GM18861 (cell line): ENCODE results near the gene NF2.

Experiments used
- ATAC-seq: cut with Tn5 transposase; IDR thresholded peaks from one replicate; pipeline ENCODE4 v1.9.1; 2021; ENCODE audit not compliant: unreplicated experiment

NF2 gene

DNA sequence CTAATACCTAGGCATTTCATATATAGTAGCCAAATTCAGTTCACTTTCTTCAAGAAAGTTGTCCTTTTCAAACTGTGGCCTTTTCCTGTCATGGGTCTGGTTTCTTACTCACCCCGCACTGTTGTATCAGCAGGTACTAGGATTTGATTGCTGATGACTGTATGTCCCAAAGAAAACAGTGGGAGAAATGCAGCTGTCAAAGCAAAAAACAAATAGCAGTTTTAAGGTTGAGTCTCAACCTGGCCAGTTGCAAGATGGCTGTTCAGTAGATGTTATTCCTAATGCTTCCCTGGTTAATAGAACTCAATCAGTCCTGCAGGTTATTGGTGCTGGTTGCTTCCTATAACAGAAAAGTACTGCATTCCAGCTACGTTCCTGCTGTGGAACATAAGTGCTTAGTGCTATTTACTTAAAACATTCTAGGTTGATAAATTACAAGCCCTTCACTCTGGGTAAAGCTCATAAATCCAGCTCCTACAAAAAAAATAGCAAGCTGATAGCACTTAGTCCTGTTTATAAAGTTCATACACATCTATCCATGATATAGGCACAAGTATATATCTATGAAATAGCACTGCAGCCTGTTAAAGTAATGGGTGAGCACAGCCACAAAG, 26.6 kb downstream of the NF2 start:
- no peak for ATAC-seq

DNA sequence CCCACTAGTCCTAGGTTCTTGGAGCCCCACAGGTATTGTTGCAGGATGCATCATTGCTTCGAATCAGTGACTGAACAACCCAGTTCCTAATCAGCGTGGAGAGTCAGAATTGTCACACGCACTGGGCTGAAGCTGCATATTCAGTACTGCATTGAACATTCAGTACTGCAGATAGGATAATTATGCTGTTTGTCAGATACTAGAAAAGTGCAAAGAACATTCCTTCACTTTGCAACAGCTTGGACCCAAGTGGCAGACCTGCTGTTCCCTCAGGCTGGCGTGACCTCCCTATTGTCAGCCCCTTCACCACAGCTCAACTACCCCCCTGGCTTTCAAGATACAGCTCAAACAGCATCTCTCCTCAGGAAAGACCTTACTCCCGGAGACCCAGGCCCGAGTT, 27.6 kb downstream of the NF2 start:
- ATAC-seq: no peak

DNA sequence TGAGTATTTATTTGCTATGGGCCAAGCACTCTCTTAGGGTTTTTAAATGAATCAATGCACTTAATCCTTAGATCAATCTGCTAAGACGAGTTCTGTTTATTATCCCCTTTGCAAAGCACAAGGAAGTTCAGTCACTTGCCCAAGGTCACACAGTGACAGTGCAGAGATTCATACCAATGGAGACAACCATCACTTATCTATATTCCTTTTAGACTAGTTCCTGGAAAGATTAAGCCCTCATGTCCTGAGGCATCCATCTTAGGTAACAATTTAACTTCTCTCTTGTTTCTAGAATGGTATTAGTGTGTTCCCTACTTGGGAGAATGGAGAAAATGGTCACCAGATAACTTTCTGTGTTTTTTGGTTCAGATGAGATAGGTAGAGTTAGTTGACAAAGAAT, 28.3 kb downstream of the NF2 start:
- ATAC-seq: no peak

DNA sequence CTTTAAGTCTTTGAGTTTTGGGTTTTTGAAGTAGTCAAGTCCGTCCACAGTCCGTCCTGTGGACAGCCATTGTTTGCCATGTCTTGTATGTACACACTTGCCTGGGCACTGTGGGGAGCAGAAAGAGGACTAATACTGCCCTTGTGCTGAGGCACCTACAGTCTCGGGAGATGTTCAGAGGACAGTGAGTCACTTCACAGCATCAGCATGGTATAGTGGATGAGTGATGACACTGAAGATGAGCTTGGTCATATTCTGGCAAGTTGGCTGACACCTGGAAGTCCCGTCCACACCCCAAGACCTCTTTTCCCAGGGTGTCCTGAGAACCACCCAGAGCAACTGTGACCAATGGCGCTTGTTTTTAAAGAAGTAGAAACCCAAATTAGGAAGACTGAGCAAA, 29.2 kb downstream of the NF2 start:
- ATAC-seq: no peak

DNA sequence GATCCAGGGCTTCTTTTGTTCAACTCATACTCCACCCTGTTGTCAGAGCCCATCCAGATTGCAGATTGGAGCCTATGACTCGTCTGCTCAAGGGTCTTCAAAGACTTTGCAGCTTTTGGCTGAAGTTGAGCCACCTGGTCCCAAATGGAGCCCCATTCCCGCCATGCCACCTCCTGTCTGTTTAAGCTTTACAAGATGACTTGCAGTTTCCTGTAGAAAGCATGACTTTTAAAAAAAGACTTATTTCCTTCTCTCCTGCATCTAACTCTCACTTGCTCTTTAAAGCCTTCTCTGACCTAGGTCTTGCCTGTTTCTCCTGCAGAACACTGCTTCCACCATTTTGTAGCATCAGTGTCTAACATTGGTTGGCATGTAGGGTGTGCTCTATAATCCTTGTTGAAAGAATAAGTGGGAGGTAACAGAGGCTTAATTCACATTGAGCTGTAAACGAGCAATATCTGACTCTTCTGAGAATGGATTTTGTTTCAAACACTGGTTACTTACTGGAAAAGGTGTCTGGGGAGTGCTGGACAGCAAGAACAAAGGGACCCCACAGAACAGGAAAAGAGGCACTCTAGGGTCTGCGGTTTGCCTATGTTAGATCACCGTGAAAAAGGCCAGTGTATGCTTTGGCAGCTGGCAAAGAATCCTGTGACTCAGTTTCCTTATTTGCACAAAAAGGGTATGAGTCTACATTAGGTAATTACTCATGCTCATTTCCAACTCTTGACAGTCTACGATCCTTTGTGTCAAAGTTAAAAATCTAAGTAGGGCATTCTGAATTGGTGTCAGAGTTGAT, 30.3 kb downstream of the NF2 start:
- ATAC-seq: no peak

DNA sequence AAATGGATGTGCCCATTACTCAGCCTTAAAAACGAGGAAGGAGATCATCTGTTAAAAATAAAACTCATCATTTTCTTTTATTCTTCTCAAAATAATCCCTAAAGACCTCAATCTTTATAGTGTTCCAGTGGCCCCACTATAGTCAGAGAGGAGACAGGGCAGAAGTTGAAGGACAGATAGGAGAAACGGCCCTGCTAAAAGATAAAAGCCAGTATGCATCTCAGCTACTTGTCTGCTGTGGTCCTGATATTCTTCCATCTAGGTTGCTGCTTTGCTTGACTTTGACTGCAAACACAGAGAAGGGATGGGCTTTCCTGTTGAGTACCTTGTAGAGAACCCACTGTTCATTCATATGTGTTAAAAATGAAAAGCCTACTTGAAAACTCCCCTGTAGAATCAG, 31.4 kb downstream of the NF2 start:
- ATAC-seq: no peak

DNA sequence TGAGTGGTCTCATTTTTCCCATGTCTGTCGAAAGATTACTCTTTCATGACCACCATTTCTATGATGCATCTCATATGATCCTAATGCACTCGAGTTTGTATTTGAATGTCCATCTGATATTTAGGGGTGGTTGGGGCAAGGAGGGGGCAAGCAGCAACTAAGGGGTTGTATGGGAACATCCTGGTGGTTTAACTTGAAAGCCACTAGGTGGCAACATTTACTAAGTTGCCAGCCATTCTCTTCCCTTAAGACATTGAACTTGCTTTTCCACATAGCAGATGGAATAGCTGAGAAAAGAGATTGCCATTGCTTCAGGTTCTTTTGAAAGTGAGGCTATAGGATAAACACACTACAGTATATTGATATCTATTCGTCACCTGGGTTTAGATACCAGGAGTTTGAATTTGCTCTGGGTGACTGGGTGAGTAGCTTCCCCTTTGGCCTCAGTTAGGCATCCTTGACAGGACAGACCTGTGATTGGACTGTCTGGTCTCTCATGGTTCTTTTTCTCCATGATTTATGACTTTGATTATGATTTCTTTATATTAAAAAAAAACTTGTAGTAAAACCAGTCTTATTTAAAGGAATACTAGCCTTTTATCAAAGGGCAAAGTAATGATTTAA, 32.4 kb downstream of the NF2 start:
- ATAC-seq: no peak

DNA sequence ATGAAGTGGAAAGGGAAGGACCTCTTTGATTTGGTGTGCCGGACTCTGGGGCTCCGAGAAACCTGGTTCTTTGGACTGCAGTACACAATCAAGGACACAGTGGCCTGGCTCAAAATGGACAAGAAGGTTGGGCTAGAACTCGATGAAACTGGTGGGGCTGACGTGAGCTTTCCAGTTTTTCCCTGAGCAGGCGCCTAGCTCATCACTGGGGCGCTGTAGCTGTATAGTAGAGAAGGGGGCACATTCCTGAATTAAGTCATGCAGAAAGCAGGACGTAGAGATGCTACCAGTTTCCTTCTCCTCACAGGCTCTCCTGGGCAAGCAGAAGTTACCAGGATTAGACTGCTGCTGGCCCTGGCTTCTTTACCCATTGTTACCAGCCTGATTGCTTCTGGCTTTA, 33.3 kb downstream of the NF2 start:
- ATAC-seq: no peak

DNA sequence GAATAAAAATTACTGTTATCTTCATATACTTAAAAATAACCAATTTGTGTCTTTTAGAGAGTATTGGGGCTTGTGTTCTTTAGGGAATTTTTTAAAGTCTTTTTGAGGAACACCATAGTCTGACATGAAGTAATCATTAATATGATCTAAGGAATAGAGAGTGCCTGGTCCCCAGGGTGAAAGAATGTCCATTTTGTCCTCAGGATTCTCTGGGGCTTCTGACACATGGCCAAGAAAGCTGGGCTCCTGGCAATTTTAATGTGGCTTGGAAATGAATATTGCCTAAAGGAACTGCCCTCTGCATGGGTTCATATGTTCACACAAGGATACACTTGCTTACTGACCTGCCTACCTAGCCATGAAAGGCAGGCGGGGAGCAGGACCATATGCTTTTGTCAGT, 33.7 kb downstream of the NF2 start:
- ATAC-seq: no peak

DNA sequence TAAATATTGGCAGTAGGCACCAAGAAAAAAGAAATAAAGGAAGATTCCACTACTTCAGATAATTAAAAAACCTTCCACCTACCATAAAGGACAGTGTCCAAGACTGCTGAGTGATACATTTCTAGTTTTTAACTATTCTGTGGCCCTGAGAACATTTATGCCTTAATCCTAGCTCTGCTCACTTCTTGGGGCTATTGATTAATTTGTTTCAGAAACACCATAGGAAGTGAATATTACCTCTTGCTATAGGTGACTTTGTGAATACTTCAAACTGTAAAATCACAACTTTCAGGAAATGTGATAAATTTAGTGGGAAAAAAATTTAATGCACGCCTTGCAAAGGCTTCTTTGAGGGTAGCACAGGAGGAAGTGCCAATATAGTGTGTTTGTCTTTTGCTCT, 35.2 kb downstream of the NF2 start:
- ATAC-seq: no peak

DNA sequence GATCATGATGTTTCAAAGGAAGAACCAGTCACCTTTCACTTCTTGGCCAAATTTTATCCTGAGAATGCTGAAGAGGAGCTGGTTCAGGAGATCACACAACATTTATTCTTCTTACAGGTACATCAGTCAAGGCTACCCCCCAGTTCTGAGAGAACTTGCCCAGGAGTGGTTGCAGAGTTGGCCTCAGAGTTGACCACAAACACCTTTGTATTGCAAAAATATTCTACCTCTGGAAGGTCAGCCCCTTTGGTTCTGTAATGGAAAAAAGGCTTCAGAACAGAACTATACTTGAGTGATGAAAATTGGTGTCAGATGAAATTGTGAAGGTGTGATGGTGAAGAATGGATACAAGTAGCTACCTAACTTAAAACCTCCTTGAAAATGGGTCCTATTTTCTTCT, 35.7 kb downstream of the NF2 start:
- ATAC-seq: no peak

DNA sequence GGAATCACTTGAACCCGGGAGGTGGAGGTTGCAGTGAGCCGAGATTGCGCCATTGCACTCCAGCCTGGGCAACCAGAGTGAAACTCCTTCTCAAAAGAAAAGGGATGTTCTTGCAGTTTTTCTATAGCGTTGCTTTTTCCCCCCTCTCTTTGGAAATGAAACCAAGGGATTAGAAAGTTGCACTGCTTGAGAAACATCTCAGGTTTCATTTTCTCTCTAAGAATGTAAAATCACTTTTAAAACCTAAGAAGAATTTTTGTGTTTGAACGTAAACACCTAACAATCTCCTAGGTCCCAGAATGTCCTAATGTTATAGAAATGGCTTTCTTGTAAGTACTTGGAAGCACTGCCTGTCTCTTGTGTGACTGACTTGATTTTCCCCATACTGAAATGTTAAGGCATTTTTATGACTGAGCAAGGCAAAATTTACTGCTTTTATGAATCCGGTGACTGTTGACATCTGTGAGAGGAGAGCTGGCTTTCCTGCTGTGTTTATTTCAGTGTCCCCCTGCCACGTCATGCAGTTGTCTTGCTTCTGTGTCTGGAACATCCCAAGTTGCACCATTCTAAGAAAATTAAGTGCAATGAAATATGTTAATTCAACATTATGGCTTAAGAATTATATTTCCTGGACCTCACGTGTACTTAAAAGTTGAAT, 37.7 kb downstream of the NF2 start:
- ATAC-seq: no peak

DNA sequence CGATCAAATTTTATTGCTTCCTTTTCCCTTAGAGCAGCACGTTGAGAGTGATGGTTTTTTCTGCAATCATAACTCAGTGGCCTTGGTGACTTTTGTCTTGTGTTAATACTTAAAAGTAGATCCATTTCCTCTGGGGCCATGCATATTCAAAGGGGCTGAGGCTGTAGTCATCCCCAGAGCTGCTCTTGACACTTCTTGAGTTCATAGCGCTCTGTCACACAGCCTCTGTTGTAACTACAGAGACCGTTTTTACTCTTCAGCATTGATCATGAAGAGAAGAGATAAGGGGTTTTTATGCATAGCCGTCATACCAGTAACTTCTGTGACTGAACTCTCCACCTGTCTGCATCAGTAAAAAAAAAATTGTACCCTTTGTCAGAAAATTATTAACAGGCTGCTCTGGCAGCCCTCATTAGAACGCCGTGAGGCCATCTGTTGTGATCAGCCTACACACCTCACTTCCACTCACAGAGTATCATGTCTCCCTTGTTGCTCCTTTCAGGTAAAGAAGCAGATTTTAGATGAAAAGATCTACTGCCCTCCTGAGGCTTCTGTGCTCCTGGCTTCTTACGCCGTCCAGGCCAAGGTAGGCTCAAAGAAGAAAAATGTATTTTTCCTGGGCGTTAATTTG, 38.4 kb downstream of the NF2 start:
- ATAC-seq: no peak

DNA sequence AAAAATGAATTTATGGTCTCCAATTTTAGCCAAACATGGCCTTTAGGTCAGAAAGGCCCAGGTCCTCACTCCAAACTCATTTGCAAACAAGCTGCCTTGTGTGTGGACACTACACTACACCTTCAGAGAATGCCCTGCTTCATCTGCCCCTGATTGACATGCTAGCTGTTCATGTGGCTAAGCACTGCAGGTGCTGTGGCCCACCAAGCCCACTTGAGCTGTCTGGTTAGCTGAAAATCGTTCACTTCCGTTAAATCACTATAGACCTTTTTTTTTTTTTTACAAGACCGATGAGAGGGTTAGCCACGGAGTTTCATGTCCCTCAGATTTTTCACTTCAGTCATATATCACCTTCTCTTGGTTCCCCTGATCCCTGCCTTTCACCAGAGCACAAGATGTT, 39.3 kb downstream of the NF2 start:
- no peak for ATAC-seq

DNA sequence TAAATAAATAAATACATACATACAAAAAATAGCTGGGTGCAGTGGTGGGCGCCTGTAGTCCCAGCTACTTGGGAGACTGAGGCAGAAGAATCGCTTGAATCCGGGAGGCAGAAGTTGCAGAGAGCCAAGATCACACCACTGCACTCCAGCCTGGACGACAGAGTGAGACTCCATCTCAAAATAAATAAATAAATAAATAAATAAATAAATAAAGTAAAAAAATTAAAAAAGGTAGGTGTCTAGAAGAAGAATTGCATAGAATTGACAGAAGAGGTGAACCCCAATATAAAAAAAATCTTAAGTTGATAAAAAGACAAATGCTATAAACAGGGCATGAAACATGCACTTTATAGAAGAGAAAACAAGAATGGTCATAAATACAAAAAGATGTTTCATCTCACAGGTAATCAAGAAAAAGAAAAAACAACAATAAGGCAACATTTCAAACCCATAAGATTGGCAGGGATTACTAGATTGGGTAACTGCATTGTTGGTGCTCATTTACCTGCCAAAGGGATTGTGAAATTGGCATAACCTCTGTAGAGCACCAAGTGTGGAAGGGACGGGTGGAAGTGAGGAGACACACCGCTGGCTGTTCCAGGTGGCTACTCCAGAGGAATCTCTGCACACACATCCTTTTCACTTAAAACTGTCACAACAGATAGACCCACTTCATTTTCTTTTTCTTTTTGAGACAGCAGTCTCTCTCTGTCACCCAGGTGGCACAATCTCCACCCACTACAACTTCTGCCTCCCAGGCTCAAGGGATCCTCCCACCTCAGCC, 44.7 kb downstream of the NF2 start:
- no peak for ATAC-seq

DNA sequence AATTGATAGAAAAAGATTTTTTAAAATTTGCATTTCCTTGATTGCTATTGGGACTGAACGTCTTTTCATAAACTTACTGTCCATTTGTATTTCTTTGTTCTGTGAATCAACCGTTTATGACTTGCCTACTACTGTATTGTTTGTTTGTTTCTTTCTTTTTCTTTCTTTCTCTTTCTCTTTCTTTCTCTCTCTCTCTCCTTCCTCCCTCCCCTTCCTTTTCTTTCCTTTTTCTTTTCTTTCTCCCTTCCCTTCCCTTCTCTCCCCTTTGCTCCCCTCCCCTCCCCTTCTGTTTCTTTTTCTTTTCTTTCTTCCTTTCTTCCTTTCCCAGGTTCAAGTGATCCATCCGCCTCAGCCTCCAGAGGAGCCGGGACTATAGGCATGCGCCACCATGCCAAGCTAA, 46.9 kb downstream of the NF2 start:
- ATAC-seq: no peak

DNA sequence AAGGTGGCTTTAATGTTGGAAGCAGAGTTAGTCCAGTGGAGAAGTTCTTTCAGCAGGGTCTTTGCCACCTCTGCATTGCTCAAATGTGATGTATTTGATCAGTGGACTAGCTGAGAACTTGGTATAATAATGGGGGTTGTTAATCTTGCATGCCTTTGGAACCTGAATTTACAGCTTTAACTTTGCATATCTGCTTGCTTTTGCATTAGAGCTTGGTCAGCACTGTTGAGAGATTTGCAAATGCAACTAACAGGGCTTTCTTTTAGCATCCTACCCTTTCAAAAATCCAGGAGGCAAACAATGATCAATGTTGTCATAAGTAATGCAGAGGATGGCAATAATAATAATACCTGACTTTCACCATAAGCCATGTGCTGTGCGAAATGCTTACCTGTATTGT, 48.2 kb downstream of the NF2 start:
- ATAC-seq: no peak

DNA sequence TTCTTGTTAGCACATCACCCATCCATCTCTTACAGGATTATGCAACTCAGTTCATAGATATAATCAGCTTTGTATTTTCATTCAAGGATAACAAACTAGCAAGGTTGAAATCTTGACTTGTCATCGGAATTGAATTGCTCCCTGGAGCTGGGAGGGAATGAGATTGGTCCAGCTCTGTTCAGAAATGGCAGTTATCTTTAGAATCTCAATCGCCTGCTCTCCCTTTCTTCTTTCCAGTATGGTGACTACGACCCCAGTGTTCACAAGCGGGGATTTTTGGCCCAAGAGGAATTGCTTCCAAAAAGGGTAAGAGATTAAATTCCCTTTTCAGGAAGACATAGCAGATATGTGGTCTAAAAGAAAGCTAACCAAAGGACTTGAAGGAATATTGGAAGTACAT, 51.0 kb downstream of the NF2 start:
- no peak for ATAC-seq

DNA sequence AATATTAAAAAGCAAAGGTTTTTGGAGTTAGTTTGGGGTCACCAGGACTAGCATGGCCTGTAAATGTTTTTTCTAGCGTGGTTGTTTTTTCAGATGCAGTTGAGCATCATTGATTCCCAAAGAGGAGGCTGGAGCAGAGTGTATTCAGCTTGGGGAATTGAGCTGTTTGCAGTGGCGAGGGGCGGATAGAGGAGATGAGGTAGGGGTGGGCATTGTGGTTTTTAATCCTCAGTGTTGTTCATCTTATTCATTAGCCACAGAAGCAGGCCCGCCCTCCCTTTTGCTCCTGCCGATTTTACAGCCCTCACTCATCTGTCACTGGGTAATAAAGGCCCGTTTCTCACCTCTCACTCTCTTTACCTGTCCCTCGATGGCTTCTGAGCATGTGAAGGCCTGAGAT, 51.4 kb downstream of the NF2 start:
- no peak for ATAC-seq

DNA sequence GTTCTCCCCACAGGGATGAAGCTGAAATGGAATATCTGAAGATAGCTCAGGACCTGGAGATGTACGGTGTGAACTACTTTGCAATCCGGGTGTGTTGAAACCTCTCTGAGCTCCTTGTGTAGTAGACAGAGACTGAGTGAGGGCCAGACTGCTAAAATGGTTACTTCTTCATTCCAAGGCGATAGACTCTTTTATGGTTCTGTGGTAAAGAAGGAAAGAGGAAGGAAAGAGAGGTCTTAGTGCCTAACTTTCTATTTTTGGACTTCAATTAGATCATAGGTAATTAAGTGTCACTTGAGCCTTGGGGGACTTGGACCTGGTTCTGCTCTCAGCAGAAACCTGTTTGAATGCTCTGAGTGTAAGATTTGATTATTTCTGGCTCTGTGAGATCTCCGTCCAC, 54.7 kb downstream of the NF2 start:
- no peak for ATAC-seq

DNA sequence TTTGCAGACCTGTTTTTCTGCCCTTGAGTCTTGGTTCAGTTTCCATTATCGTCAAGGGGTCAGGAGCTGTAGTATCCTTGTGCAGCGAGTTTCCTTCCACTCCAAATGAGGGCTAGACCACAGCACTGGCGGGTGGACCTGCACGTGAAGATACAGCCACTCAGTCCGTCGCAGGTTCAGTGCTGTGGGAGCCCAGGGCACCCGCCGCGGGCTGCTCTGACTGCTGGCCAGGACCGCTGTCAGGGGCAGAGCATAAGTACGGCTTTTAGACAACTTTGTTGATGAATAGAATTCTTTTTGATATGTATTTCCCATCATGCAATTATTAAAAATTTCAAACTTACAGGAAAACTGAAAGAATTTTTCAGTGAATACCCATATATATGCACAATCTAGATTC, 56.6 kb downstream of the NF2 start:
- ATAC-seq: no peak
